GM12892 (cell line): ENCODE data around the gene STXBP4.

ENCODE experiments used
- POLR2A ChIP-seq: IDR thresholded peaks from 2 replicates; pipeline ENCODE4 v1.6.1; 2011; ENCODE audit warnings: low read depth, low read length, control low read depth
- POLR2AphosphoS5 ChIP-seq: IDR thresholded peaks from 2 replicates; pipeline ENCODE4 v1.6.1; 2011; ENCODE audit warnings: low read depth, low read length, control low read depth
- TAF1 ChIP-seq: IDR thresholded peaks from 2 replicates; pipeline ENCODE4 v1.6.1; 2011; ENCODE audit warnings: low read depth, mild to moderate bottlenecking, control low read depth, low read length, borderline replicate concordance

DNA sequence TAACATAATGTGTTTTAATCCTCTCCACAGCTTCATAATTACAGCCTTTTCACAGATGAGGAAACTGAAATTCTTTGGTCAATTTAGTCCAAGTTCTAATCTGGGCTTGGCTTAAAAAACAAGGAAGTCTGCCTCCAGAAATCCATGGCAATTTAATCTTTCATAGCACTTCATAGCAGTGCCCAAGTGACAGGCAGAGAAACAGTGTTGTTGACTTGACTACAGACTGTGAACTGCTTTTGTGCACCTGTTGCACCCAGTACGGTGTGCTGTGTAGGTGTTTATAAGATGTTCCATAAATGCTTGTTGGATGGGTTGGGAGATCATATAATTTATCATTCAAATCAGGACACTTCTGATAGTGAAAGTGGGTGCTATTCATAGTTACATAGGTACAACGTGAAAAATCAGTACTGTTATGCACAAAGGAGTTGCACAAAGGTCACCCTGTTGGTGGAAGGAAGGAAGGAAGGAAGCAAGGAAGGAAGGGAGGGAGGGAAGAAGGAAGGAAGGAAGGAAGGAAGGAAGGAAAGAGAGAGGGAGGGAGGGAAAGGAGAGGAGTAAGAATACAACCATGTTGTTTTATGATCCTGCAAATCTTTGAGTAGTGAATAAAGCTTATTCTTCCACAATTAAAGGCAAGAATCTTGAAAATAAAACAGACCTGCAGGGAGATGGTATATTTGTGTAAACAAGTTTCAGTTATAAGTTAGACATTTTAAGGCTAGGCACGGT, 239.7 kb downstream of the STXBP4 start:
- TF ChIP-seq POLR2A, result no peak
- no peak for TF ChIP-seq POLR2AphosphoS5
- no peak for TF ChIP-seq TAF1
